ENCODE measurements around the gene DSC1.

DSC1 gene

GRCh38 chr18:31205273-31205672, 42.6 kb upstream of the DSC1 start:
- TF ChIP-seq, protein P1, sequence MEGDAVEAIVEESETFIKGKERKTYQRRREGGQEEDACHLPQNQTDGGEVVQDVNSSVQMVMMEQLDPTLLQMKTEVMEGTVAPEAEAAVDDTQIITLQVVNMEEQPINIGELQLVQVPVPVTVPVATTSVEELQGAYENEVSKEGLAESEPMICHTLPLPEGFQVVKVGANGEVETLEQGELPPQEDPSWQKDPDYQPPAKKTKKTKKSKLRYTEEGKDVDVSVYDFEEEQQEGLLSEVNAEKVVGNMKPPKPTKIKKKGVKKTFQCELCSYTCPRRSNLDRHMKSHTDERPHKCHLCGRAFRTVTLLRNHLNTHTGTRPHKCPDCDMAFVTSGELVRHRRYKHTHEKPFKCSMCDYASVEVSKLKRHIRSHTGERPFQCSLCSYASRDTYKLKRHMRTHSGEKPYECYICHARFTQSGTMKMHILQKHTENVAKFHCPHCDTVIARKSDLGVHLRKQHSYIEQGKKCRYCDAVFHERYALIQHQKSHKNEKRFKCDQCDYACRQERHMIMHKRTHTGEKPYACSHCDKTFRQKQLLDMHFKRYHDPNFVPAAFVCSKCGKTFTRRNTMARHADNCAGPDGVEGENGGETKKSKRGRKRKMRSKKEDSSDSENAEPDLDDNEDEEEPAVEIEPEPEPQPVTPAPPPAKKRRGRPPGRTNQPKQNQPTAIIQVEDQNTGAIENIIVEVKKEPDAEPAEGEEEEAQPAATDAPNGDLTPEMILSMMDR (IDR thresholded peaks at IDR 0.05; ENCODE audit: insufficient read depth, low read depth, low read length, missing control alignments), result no peak
- DNase-seq (ENCODE audit: low read depth), result peak; percentile 55

GRCh38 chr18:31204833-31205232, 42.2 kb upstream of the DSC1 start:
- H3K4me3 ChIP-seq (ENCODE audit: low read length), result peak overlapping the region; percentile 71
- TF ChIP-seq, protein P1 (IDR thresholded peaks at IDR 0.05; ENCODE audit: insufficient read depth, low read depth, low read length, missing control alignments), result no peak
- DNase-seq (ENCODE audit: low read depth), result no peak

More at GRCh38 chr18:31205273-31205672, 42.6 kb upstream of the DSC1 start:
- H3K4me3 ChIP-seq (ENCODE audit: low read length), result peak overlapping the region; percentile 71

GRCh38 chr18:31204166-31204565, 41.5 kb upstream of the DSC1 start:
- DNase-seq (ENCODE audit: low read depth), result no peak
- H3K4me3 ChIP-seq (ENCODE audit: low read length), result peak overlapping the region; percentile 71
- TF ChIP-seq, protein P1 (IDR thresholded peaks at IDR 0.05; ENCODE audit: insufficient read depth, low read depth, low read length, missing control alignments), result no peak

GRCh38 chr18:31203794-31204148, 41.1 kb upstream of the DSC1 start:
- no peak for DNase-seq (ENCODE audit: low read depth)
- TF ChIP-seq, protein P1 (IDR thresholded peaks at IDR 0.05; ENCODE audit: insufficient read depth, low read depth, low read length, missing control alignments), result no peak
- H3K4me3 ChIP-seq (ENCODE audit: low read length), result no peak overlapping the region

- no peak overlapping the region for H3K4me3 ChIP-seq (ENCODE audit: low read length)
- DNase-seq (ENCODE audit: low read depth), result peak; percentile 68
- TF ChIP-seq, protein P1 (IDR thresholded peaks at IDR 0.05; ENCODE audit: insufficient read depth, low read depth, low read length, missing control alignments), result no peak
Observed at GRCh38 chr18:31203096-31203793, 40.6 kb upstream of the DSC1 start.

- peak; percentile 87 for DNase-seq (ENCODE audit: low read depth)
- H3K4me3 ChIP-seq (ENCODE audit: low read length), result no peak overlapping the region
- TF ChIP-seq, protein P1 (IDR thresholded peaks at IDR 0.05; ENCODE audit: insufficient read depth, low read depth, low read length, missing control alignments), result no peak
Observed at GRCh38 chr18:31199190-31199769, 36.6 kb upstream of the DSC1 start.

DNA sequence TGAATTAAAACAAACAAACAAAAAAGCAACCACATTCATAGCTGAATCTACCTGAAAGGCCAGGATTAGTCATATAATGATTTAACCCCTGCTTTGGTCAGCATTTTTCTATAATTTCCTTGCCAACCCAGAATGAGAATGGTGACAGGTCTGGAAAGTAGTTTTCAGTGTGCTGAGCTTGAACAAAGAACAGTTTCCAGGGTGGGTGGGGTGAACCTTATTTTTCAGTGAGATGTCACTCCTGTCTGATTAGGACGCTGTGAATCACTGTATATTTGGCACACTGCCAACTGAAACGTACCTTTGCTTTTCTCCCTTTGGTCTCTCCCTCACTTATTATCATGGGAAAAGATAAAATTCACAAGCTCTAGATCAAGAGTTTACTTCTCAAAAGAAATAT, 35.0 kb upstream of the DSC1 start:
- peak; percentile 98 for DNase-seq (ENCODE audit: low read depth)
- TF ChIP-seq, protein P1 (IDR thresholded peaks at IDR 0.05; ENCODE audit: insufficient read depth, low read depth, low read length, missing control alignments), result no peak

More for the DNA sequence above, 35.0 kb upstream of the DSC1 start:
- no peak overlapping the region for H3K4me3 ChIP-seq (ENCODE audit: low read length)

Measured in epithelial cell of esophagus (primary cell).